GM20431 (cell line): ENCODE results near the gene SARS1.

ENCODE experiments used
- in situ Hi-C: fragments of 300-500 bp; cut with MseI, MboI; formaldehyde crosslinking; loops from one replicate; pipeline ENCODE4 v1.15.0; 2020; ENCODE audit warnings: low sequenced_read_pairs; ENCODE audit not compliant: unreplicated experiment

SARS1 gene

DNA sequence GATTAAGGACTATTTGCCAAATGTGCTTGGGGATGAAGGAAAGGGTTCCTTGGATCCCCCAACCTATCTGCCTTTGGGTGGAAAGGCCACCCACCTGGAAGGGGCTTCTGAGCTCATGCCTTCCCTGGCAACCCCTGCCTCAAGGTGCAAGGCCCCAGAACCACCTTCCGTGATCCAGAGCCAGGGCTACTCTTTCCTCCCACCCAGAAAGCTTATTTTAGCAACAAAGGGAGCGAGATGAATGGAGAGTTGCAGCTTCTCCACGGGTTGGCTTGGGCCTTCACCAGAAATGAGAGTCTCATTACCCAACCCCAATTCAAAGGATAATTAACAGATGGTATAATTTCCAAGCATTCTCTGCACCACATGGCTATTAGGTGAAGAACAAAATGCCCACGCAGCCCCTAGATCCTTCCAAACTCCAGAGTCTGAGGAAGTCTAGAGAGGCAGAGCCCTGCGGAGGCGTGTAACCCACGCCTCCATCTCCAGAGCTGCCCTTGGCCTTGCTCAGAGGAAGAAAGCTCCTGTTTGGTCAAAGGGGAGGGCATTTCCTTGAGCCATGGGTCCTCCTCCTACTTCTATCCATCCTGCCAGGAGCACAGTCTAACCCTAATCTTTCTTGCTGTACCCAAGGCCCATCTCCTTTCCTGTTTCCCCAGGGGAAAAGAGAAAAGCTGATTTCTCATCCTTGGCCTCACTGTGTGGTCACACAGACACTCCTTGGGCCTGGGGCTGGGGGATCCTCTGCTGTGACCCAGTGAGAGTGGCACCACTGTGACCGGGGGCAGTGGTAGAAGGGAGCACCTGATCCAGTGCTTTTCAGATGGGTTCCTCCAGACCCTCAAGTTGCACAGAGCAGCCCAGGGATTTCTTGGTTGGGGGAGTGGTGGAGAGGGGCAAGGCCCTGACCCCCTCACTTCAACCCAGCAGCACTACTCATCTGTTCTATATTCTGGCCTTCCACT, 34.0 kb downstream of the SARS1 start:
- in situ Hi-C loops = no loop called here

DNA sequence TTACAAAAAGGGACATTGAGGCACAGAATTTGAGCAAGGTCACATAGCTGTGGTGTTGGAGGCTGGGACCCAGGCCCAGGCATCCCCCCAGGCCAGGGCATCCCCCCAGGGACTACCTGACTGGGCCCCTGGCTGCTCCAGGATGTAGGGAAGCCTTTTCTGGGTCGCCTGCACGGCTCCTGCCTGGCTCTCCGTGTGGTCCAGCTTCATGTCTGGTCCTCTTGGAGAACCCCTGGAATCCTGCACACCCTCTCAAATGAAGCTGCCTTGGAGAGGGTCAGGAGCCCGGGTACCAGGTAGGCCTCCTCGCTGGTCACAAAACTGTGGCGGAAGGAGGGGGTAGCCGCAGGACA, 34.7 kb downstream of the SARS1 start:
- in situ Hi-C loops = no loop called here

- in situ Hi-C loops = no loop called here
These were observed 35.3 kb downstream of the SARS1 start, which contains the start of gene CELSR2 for GRCh38 chr1:109248797-109249629. CELSR2 (plus strand) TSS chr1:109249539; CDS start chr1:109250080, 541 bp downstream.

- in situ Hi-C loops = loop anchor here (25.0 kb wide), 1 partner anchor 287 kb away; the partner anchor contains the start of genes GNAI3 and GPR61
These were observed 36.1 kb downstream of the SARS1 start for GRCh38 chr1:109249654-109250401.

- in situ Hi-C loops = loop anchor here (25.0 kb wide), 1 partner anchor 287 kb away; the partner anchor contains the start of genes GNAI3 and GPR61
These were observed 36.9 kb downstream of the SARS1 start for GRCh38 chr1:109250454-109251276.

DNA sequence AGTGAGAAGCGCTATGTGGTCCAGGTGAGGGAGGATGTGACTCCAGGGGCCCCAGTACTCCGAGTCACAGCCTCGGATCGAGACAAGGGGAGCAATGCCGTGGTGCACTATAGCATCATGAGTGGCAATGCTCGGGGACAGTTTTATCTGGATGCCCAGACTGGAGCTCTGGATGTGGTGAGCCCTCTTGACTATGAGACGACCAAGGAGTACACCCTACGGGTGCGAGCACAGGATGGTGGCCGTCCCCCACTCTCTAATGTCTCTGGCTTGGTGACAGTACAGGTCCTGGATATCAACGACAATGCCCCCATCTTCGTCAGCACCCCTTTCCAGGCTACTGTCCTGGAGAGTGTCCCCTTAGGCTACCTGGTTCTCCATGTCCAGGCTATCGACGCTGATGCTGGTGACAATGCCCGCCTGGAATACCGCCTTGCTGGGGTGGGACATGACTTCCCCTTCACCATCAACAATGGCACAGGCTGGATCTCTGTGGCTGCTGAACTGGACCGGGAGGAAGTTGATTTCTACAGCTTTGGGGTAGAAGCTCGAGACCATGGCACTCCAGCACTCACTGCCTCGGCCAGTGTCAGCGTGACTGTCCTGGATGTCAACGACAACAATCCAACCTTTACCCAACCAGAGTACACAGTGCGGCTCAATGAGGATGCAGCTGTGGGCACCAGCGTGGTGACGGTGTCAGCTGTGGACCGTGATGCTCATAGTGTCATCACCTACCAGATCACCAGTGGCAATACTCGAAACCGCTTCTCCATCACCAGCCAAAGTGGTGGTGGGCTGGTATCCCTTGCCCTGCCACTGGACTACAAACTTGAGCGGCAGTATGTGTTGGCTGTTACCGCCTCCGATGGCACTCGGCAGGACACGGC, 37.8 kb downstream of the SARS1 start:
- in situ Hi-C loops = loop anchor here (25.0 kb wide), 1 partner anchor 286 kb away; the partner anchor contains the start of genes GNAI3 and GPR61

DNA sequence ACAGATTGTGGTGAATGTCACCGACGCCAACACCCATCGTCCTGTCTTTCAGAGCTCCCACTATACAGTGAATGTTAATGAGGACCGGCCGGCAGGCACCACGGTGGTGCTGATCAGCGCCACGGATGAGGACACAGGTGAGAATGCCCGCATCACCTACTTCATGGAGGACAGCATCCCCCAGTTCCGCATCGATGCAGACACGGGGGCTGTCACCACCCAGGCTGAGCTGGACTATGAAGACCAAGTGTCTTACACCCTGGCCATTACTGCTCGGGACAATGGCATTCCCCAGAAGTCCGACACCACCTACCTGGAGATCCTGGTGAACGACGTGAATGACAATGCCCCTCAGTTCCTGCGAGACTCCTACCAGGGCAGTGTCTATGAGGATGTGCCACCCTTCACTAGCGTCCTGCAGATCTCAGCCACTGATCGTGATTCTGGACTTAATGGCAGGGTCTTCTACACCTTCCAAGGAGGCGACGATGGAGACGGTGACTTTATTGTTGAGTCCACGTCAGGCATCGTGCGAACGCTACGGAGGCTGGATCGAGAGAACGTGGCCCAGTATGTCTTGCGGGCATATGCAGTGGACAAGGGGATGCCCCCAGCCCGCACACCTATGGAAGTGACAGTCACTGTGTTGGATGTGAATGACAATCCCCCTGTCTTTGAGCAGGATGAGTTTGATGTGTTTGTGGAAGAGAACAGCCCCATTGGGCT, 38.6 kb downstream of the SARS1 start:
- in situ Hi-C loops = loop anchor here (25.0 kb wide), 1 partner anchor 285 kb away; the partner anchor contains the start of genes GNAI3 and GPR61

DNA sequence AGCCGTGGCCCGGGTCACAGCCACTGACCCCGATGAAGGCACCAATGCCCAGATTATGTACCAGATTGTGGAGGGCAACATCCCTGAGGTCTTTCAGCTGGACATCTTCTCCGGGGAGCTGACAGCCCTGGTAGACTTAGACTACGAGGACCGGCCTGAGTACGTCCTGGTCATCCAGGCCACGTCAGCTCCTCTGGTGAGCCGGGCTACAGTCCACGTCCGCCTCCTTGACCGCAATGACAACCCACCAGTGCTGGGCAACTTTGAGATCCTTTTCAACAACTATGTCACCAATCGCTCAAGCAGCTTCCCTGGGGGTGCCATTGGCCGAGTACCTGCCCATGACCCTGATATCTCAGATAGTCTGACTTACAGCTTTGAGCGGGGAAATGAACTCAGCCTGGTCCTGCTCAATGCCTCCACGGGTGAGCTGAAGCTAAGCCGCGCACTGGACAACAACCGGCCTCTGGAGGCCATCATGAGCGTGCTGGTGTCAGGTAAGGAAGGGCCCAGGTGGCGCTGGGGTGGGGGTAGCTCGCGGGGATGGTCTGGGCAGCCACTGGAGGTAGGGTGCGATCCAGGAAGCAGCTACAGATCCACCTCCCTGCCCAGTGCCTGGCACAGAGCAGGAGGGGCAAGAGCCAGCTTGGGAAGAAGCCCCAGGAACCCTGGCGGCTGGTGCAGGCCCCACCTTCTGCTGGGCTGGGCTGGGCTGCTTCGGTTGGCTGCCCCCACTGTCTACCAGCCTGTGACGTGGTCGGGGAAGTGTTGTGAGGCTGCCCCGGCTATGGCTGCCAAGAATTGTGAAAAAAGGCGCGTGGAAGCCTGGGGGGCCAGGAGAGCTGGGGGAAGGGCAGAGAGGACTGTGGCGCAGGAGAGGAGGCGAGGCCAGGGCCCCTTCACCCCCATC, 39.4 kb downstream of the SARS1 start:
- in situ Hi-C loops = loop anchor here (25.0 kb wide), 1 partner anchor 284 kb away; the partner anchor contains the start of genes GNAI3 and GPR61

DNA sequence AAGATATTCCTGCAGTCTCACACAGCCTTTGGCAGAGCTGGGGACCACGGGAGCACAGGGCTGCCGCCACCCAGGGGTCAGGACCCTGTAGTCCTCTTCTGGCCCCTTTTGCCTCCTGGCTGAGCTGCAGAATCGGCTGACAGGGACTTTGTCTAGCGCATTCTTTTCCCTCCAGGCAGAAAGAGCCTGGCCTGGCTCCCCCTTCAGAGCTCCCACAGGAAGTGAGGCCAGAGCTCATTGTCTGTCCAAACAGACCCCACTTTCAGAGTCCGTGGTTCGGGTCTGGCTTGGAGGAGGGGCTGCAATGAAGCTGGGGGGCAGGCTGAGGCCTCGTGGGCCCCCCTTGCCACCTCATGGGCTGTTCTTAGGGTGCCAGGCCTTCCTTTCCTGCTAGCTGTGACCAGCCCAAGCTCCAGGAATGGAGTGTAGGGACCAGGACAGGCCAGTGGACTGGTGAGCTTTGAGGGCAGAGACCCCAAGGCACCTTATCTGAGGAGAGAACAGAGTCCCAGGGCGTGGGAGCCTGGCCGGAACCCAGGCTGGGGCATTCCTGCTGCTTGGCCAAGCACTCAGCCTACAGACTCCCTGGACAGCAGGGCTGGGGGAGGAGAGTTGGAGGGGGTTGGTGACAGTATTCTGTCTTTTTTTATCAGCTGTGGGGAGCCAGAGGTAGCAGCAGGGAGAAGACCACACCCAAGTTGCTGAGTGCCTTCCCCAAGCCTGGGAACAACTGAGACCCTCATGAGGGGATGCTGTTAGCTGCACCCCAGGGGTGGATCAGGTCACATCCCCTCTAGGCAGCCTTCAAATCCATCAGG, 40.3 kb downstream of the SARS1 start:
- in situ Hi-C loops = loop anchor here (25.0 kb wide), 1 partner anchor 283 kb away; the partner anchor contains the start of genes GNAI3 and GPR61

GRCh38 chr1:109254621-109255096, 40.9 kb downstream of the SARS1 start:
- in situ Hi-C loops = loop anchor here (25.0 kb wide), 1 partner anchor 283 kb away; the partner anchor contains the start of genes GNAI3 and GPR61

DNA sequence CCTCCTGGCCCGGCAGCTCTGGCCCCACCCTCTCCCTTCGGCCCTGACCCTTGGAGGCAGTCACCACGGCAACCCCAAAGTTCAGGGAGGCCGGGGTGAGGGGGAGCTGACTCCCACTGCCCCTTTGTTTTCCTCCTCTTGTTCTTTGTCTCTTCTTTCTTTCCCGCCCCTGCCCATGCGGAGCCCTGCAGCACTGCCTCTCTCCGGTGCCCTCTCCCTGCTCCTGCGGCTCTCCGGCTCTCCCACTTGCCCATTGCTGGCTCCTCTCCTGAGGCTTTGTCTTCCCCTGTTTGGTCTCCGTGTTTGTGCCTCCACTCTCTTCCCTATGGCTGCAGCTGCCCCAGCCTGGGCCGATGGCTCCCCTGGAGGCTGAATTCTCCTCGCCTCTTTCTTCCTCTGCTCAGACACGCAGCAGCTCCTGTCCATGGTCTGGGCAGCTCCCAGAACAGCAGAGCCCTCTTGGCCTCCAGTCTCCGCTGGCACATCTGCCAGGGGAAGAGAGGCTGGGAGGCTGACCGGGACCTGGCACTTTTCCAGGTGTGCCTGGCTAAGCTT, 41.5 kb downstream of the SARS1 start:
- in situ Hi-C loops = loop anchor here (25.0 kb wide), 1 partner anchor 282 kb away; the partner anchor contains the start of genes GNAI3 and GPR61

GRCh38 chr1:109255678-109256077, 42.0 kb downstream of the SARS1 start:
- in situ Hi-C loops = loop anchor here (25.0 kb wide), 1 partner anchor 282 kb away; the partner anchor contains the start of genes GNAI3 and GPR61

- in situ Hi-C loops = loop anchor here (25.0 kb wide), 1 partner anchor 281 kb away; the partner anchor contains the start of genes GNAI3 and GPR61
These were observed 42.4 kb downstream of the SARS1 start for GRCh38 chr1:109256085-109256484.

- in situ Hi-C loops = loop anchor here (25.0 kb wide), 1 partner anchor 280 kb away; the partner anchor contains the start of genes GNAI3 and GPR61
These were observed 43.4 kb downstream of the SARS1 start for GRCh38 chr1:109256971-109257681.
